ENCODE data around the gene DEDD.

- no peak for TF ChIP-seq CTCF (IDR thresholded peaks at IDR 0.05; ENCODE audit: insufficient read depth, low read depth, low read length)
- TF ChIP-seq EZH2 (IDR thresholded peaks at IDR 0.05; ENCODE audit: insufficient read depth, low read length), result no peak
These were observed 47.3 kb downstream of the DEDD start for GRCh38 chr1:161085165-161085564.
